ENCODE results near the gene RTP5. TPM values are rescaled to one million over a fixed set of nuclear protein-coding genes. Genes with fewer than 3 reads are reported as not detected.

RTP5 gene
- total RNA-seq, 1 donor from 2014 or later: not detected

- no peaks in the 10 kb centered on the region for H3K9me3 ChIP-seq (replicated peaks)
- H3K27ac ChIP-seq (replicated peaks): no peak overlapping the region
- H3K27me3 ChIP-seq (ENCODE audit: low read depth): peaks cover 38% of the 10 kb centered on the region
- TF ChIP-seq, protein P1, sequence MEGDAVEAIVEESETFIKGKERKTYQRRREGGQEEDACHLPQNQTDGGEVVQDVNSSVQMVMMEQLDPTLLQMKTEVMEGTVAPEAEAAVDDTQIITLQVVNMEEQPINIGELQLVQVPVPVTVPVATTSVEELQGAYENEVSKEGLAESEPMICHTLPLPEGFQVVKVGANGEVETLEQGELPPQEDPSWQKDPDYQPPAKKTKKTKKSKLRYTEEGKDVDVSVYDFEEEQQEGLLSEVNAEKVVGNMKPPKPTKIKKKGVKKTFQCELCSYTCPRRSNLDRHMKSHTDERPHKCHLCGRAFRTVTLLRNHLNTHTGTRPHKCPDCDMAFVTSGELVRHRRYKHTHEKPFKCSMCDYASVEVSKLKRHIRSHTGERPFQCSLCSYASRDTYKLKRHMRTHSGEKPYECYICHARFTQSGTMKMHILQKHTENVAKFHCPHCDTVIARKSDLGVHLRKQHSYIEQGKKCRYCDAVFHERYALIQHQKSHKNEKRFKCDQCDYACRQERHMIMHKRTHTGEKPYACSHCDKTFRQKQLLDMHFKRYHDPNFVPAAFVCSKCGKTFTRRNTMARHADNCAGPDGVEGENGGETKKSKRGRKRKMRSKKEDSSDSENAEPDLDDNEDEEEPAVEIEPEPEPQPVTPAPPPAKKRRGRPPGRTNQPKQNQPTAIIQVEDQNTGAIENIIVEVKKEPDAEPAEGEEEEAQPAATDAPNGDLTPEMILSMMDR (IDR thresholded peaks at IDR 0.05; ENCODE audit: borderline replicate concordance): no peak
- H3K4me1 ChIP-seq: peaks cover 20% of the 10 kb centered on the region
- intact Hi-C loops (cut with micrococcal nuclease): no loop called here
- DNase-seq: no peak
- no peak overlapping the region for H3K4me3 ChIP-seq
- no peaks in the 10 kb centered on the region for H3K36me3 ChIP-seq
Measured at GRCh38 chr2:241900251-241901017, 30.9 kb downstream of the RTP5 start.

DNA sequence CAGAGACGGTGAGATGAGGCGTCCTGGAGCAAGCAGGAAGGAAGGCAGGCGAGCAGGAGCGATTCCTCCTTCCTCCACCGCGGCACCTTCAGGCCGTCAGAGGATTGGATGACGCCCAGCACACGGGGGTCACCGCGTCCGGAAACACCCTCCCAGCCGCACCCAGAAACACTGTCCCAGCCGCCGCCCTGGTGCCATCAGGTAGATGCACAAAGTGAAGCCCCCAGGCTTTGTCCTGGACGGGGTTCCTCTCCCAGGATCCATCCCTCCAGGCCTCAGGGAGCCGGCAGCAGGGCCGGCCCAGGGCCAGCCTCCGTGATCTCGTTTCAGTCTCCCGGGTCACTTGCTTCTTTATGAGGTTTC lies 31.5 kb downstream of the RTP5 start:
- Histone ChIP-seq H3K27ac (replicated peaks) (no peak overlapping the region), H3K27me3 (ENCODE audit: low read depth) (peaks cover 38% of the 10 kb centered on the region), H3K9me3 (replicated peaks) (no peaks in the 10 kb centered on the region), H3K4me1 (peaks cover 20% of the 10 kb centered on the region), H3K4me3 (no peak overlapping the region), H3K36me3 (no peaks in the 10 kb centered on the region)
- TF ChIP-seq, protein P1 (IDR thresholded peaks at IDR 0.05; ENCODE audit: borderline replicate concordance): no peak
- no peak for DNase-seq
- intact Hi-C loops (cut with micrococcal nuclease): no loop called here

GRCh38 chr2:241901500-241902351 lies 32.2 kb downstream of the RTP5 start:
- peaks cover 39% of the 10 kb centered on the region for H3K27me3 ChIP-seq (ENCODE audit: low read depth)
- TF ChIP-seq, protein P1 (IDR thresholded peaks at IDR 0.05; ENCODE audit: borderline replicate concordance): no peak
- H3K4me3 ChIP-seq: peak overlapping the region; percentile 40
- H3K4me1 ChIP-seq: peaks cover 20% of the 10 kb centered on the region
- DNase-seq: no peak
- intact Hi-C loops (cut with micrococcal nuclease): no loop called here
- no peaks in the 10 kb centered on the region for H3K36me3 ChIP-seq
- no peak overlapping the region for H3K27ac ChIP-seq (replicated peaks)
- H3K9me3 ChIP-seq (replicated peaks): no peaks in the 10 kb centered on the region

DNA sequence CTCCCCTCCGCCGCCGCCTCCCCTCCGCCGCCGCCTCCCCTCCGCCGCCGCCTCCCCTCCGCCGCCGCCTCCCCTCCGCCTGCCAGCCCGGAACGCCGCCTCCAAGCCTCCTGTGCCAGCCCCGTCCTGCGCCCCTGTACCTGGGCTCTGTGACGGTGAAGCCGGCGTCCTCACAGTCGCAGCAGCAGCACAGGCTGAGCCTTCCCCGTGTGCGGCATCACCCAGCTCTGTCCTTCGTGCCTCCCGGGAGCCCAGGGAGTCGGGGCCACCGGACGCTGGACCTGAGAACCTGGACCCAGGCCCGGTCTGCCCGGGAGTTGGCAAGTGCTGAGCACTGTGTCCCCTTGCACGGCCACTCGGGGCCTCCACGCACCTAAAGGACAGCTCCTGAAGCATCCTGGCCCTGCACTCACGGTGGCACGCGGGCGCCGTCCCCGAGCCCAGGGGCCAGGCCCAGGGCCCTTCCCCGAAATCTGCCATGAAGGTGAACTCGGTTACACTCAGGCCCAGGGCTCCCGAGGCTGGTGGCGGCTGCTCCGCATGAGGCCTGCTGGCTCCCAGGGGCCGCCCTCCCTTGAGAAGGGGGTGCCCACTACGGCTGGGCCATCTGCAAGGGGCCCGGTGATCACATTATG lies 32.9 kb downstream of the RTP5 start:
- intact Hi-C loops (cut with micrococcal nuclease): no loop called here
- Histone ChIP-seq H3K4me1 (peaks cover 20% of the 10 kb centered on the region), H3K36me3 (no peaks in the 10 kb centered on the region), H3K4me3 (peak overlapping the region; percentile 40), H3K9me3 (replicated peaks) (no peaks in the 10 kb centered on the region), H3K27me3 (ENCODE audit: low read depth) (peaks cover 46% of the 10 kb centered on the region), H3K27ac (replicated peaks) (no peak overlapping the region)
- no peak for DNase-seq
- TF ChIP-seq, protein P1 (IDR thresholded peaks at IDR 0.05; ENCODE audit: borderline replicate concordance): no peak

- TF ChIP-seq, protein P1 (IDR thresholded peaks at IDR 0.05; ENCODE audit: borderline replicate concordance): no peak
- no peak overlapping the region for H3K4me3 ChIP-seq
- no peak for DNase-seq
- no peak overlapping the region for H3K27ac ChIP-seq (replicated peaks)
- intact Hi-C loops (cut with micrococcal nuclease): no loop called here
- H3K36me3 ChIP-seq: no peaks in the 10 kb centered on the region
- H3K4me1 ChIP-seq: peaks cover 20% of the 10 kb centered on the region
- H3K27me3 ChIP-seq (ENCODE audit: low read depth): peaks cover 54% of the 10 kb centered on the region
- no peaks in the 10 kb centered on the region for H3K9me3 ChIP-seq (replicated peaks)
Measured at GRCh38 chr2:241903121-241904010, 33.8 kb downstream of the RTP5 start.
